Stomach smooth muscle (tissue), 2 donors: ENCODE data around the gene METTL21A.
"Not testable (repeated sequence)": the region's sequence is repeated elsewhere in the genome, so short reads cannot be mapped to it uniquely, and the experiment has no call there.

Source experiments
- H3K27ac ChIP-seq: one replicate; pipeline ENCODE4 v1.7.0; 2013; ENCODE audit warnings: mild to moderate bottlenecking, low read length, inconsistent platforms
- H3K27me3 ChIP-seq, 2 donors: one replicate each; pipeline ENCODE4 v1.7.0; 2013; ENCODE audit warnings: low read length in 2 of 2; ENCODE audit not compliant: insufficient read depth in 2 of 2, control insufficient read depth in 1 of 2
- H3K36me3 ChIP-seq, 2 donors: one replicate each; pipeline ENCODE4 v1.7.0; 2013; ENCODE audit warnings: low read length in 2 of 2; ENCODE audit not compliant: control insufficient read depth in 2 of 2, insufficient read depth in 2 of 2
- H3K4me1 ChIP-seq: one replicate; pipeline ENCODE4 v1.7.0; 2013; ENCODE audit warnings: low read length; ENCODE audit not compliant: control insufficient read depth, insufficient read depth
- H3K4me3 ChIP-seq, 2 donors: one replicate each; pipeline ENCODE4 v1.7.0; 2013; ENCODE audit warnings: low read length in 2 of 2
- H3K9ac ChIP-seq, 2 donors: one replicate each; pipeline ENCODE4 v1.7.0; 2013; ENCODE audit warnings: low read length in 2 of 2, mild to moderate bottlenecking in 1 of 2
- H3K9me3 ChIP-seq, 2 donors: one replicate each; pipeline ENCODE4 v1.7.0; 2013; ENCODE audit warnings: low read length in 2 of 2; ENCODE audit not compliant: control insufficient read depth in 2 of 2
- donor health status: healthy.
- donor health status: Pancreatic carcinoma.

METTL21A gene

DNA sequence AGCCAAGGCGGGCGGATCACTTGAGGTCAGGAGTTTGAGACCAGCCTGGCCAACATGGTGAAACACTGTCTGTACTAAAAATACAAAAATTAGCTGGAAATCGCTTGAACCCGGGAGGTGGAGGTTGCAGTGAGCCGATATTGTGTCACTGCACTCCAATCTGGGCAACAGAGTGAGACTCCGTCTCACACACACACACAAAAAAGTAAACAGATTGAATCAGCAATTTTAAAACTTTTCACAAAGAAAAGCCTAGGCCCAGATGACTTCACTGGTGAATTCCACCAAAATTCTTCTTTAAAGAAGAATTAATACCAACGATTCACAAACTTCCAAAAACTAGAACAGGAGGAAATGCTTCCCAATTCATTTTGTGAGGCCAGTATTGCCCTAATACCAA lies 21.4 kb upstream of the METTL21A start:
- H3K27me3 ChIP-seq, H3K36me3 ChIP-seq, H3K9me3 ChIP-seq, H3K27ac ChIP-seq, H3K9ac ChIP-seq, H3K4me1 ChIP-seq, H3K4me3 ChIP-seq: not testable (repeated sequence)

GRCh38 chr2:207643892-207644291 lies 18.7 kb upstream of the METTL21A start:
- Histone ChIP-seq H3K9ac (no peak overlapping the region), H3K4me1 (no peaks in the 10 kb centered on the region), H3K36me3 (no peaks in the 10 kb centered on the region), H3K9me3 (no peaks in the 10 kb centered on the region), H3K4me3 (no peak overlapping the region), H3K27ac (no peak overlapping the region), H3K27me3 (no peaks in the 10 kb centered on the region)

- no peak overlapping the region for H3K27ac ChIP-seq
- no peaks in the 10 kb centered on the region for H3K4me1 ChIP-seq
- no peak overlapping the region for H3K9ac ChIP-seq
- H3K27me3 ChIP-seq: no peaks in the 10 kb centered on the region
- no peaks in the 10 kb centered on the region for H3K9me3 ChIP-seq
- no peak overlapping the region for H3K4me3 ChIP-seq
- H3K36me3 ChIP-seq: no peaks in the 10 kb centered on the region
Observed at GRCh38 chr2:207640661-207641060, 15.5 kb upstream of the METTL21A start.

DNA sequence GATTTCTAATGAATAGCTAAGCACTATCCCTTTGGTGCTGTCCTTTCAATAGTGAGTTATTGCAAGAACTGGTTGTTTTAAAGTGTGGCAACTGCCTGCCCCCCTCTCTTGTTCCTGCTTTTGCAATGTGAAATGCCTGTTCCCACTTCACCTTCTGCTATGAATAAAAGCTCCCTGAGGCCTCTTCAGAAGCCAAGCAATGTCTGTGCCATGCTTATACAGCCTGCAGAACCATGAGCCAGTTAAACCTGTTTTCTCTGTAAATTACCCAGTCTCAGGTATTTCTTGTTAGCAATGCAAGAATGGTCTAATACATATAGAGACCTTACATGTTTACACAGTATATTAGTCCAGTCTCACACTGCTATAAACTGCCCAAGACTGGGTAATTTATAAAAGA lies 15.0 kb upstream of the METTL21A start:
- H3K36me3 ChIP-seq: no peaks in the 10 kb centered on the region
- no peak overlapping the region for H3K27ac ChIP-seq
- no peak overlapping the region for H3K4me3 ChIP-seq
- H3K9me3 ChIP-seq: no peaks in the 10 kb centered on the region
- H3K27me3 ChIP-seq: no peaks in the 10 kb centered on the region
- no peaks in the 10 kb centered on the region for H3K4me1 ChIP-seq
- H3K9ac ChIP-seq: no peak overlapping the region

DNA sequence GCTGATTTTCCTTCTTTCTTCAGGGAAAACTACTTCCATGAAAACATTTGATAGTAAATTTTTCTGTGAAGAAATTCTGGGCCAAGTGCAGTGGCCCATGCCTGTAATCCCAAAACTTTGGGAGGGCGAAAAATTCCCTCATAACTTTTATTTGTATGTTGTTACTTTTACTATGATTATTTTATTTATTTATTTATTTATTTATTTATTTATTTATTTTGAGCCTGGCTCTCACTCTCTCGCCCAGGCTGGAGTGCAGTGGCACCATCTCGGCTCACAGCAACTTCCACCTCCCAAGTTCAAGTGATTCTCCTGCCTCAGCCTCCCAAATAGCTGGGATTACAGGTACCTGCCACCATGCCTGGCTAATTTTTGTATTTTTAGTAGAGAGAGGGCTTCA lies 14.1 kb upstream of the METTL21A start:
- H3K4me1 ChIP-seq, H3K27ac ChIP-seq, H3K4me3 ChIP-seq, H3K9me3 ChIP-seq, H3K27me3 ChIP-seq, H3K36me3 ChIP-seq, H3K9ac ChIP-seq: not testable (repeated sequence)

DNA sequence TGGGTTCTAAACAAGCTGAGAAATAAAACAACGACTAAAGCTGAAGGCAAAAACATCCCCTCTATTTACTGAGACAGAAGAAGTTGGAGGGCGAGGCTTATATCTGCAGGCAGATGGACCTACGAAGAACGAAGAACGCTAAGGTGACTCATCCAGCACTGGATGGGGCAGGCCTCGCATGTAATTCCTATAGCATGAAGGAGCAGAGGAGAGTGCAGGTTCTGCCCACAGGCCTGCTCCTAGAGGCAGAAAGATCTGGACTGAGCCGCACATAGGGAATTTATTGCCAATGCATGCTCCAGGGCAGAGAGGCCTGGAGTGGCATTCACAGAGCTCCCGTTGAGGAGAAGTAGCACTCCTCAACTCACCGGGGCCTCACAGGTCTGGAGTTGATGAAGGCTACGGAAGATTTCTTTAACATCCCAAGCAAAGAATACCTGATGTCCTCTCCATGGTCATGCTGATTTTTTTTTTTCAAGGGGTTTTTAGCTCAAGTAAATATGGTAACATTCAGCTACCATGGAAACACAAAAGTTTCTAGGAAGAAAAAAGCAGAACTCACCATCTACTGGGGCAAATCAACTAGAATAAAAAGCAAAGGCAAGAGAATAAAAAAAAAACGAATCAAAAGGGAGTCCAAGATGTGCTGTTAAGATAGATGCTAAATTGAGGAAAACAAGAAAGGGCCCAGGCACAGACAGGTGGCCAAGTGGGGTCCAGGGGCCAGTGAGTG lies 10.4 kb upstream of the METTL21A start:
- Histone ChIP-seq H3K4me3 (no peak overlapping the region), H3K27ac (no peak overlapping the region), H3K36me3 (no peaks in the 10 kb centered on the region)

DNA sequence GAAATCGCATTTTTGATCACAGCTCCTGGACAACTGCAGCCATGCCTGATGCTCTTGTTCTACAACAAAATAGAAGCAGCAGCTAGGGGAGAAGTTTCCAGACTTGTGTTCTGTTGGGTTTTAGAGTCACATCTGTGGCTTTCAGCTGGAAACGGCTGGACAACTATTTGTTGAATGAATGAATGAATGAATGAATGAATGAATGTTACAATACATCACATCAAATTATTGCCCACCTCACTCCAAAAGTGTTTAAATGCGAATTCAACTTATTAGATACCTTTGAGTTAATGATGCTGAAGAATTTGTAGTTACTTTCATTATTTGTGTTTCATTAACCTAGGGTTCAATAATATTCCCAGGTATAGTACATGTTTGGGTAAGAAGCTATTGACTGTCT lies 8.5 kb upstream of the METTL21A start:
- H3K9me3 ChIP-seq: no peaks in the 10 kb centered on the region
- H3K4me1 ChIP-seq: no peaks in the 10 kb centered on the region
- no peaks in the 10 kb centered on the region for H3K27me3 ChIP-seq
- no peaks in the 10 kb centered on the region for H3K36me3 ChIP-seq
- no peak overlapping the region for H3K27ac ChIP-seq
- no peak overlapping the region for H3K9ac ChIP-seq
- H3K4me3 ChIP-seq: no peak overlapping the region

More for the DNA sequence above, 10.4 kb upstream of the METTL21A start:
- Histone ChIP-seq H3K4me1 (no peaks in the 10 kb centered on the region), H3K27me3 (no peaks in the 10 kb centered on the region), H3K9ac (no peak overlapping the region), H3K9me3 (no peaks in the 10 kb centered on the region)

- H3K27me3 ChIP-seq: no peaks in the 10 kb centered on the region
- no peaks in the 10 kb centered on the region for H3K36me3 ChIP-seq
- H3K9ac ChIP-seq: no peak overlapping the region
- H3K4me1 ChIP-seq: no peaks in the 10 kb centered on the region
- no peak overlapping the region for H3K27ac ChIP-seq
- no peaks in the 10 kb centered on the region for H3K9me3 ChIP-seq
- no peak overlapping the region for H3K4me3 ChIP-seq
Observed at GRCh38 chr2:207632575-207633493, 7.6 kb upstream of the METTL21A start.

DNA sequence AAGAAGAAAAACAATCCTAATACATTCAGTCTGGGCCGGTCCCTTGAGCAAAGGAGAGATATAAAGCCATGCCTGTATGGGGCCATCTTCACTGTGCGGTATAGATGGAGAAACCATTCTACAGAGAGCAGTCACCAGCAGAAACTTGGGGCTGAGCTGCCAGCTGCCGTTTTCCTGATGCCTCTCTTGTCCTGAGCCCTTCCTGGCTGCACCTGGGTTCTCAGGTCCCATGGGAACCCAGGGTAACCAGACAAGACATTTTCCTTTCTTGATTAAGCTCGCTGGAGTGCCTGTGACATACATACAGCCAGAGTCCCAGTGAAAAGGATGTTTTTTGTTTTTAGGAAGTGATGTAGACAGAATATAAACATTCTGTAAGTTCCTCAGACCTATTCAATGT lies 5.3 kb upstream of the METTL21A start:
- Histone ChIP-seq H3K27me3 (no peaks in the 10 kb centered on the region), H3K4me3 (no peak overlapping the region), H3K9me3 (no peaks in the 10 kb centered on the region), H3K9ac (no peak overlapping the region), H3K27ac (no peak overlapping the region), H3K36me3 (no peaks in the 10 kb centered on the region), H3K4me1 (peaks cover 7% of the 10 kb centered on the region)

DNA sequence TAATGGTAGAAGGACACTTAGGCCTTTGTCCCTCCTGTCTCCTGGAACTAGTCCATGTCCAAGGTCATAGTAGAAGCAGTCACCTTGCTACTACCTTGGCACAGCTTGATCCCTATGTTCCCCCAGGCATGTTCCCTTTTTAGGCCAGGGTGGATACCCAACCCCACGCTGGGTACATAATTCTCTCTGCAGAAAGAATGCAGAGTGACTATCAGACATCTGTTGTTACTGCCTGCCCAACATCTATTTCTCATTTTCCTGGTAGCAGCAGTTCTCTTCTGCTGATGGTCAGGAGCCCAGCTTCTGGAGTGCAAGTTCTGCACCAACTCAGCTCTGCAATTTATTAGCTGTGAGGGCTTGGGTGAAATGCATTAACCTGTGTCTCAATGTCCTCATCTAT lies 4.4 kb upstream of the METTL21A start:
- Histone ChIP-seq H3K27ac (no peak overlapping the region), H3K4me3 (no peak overlapping the region), H3K36me3 (no peaks in the 10 kb centered on the region), H3K9ac (no peak overlapping the region), H3K27me3 (no peaks in the 10 kb centered on the region), H3K9me3 (no peaks in the 10 kb centered on the region), H3K4me1 (peaks cover 7% of the 10 kb centered on the region)
